GM18499 (cell line): ENCODE measurements around the gene CIB4.

Source experiments
- ATAC-seq: cut with Tn5 transposase; IDR thresholded peaks from one replicate; pipeline ENCODE4 v1.9.1; 2021; ENCODE audit warnings: moderate number of reproducible peaks; ENCODE audit not compliant: insufficient read depth, unreplicated experiment

The CIB4 gene

DNA sequence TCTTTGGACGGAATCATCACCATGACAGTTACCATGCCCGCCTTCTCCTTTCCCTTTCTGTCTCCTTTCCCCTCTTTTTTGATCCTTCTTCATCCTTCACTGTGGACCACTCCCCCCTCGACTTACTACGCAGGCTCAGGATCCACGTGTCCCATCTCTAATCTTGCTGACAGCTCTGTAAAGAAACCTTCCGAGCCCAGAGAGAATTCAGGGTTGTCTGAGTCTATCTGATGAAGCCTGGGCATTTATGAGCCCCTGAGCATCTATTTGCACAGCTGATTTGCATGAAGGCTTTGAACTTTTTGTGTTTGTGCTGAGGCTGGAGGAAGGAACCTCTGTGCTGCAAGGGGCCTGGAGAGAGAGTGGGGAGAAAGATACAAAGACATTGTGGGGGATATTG, 50.7 kb downstream of the CIB4 start:
- no peak for ATAC-seq

DNA sequence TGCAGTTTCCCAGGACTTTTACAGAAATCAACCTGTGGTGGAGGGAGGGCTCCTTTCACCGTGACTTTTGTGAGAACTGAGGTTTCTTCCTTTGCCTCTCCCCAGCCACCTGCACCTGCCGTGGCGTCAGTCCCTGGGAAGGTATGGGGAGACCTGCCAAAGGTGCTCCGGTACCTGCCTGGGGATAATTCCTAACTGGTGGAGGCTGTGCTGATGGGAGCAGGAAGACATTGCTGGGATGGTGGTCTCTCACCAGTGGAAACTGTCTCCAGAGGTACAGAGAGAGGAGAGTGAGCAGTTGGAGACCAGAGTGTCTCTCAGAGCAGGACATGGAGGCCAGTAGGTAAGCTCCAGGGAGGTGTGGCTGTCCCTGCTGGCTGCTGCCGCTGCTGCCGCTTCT, 52.6 kb downstream of the CIB4 start:
- no peak for ATAC-seq

DNA sequence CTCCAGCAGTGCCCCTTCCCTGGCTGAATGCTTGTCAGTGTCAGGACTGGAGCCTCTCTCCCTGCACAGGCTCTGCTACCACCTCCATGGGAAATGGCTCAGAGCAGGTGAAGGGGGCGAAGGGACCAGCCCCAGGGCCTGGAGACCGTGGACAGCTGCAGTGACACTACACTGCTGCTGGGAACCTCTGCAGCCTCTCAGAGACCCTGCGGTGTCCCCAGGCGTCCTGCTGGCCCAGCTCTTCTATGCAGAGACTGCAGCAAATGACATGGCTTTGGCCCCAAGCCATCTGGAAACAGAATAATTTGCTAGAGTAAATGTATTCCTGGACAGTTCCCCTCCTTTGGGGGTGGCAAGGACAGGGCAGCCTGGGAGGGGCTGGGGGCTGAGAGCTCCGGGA, 53.2 kb downstream of the CIB4 start:
- ATAC-seq: no peak

DNA sequence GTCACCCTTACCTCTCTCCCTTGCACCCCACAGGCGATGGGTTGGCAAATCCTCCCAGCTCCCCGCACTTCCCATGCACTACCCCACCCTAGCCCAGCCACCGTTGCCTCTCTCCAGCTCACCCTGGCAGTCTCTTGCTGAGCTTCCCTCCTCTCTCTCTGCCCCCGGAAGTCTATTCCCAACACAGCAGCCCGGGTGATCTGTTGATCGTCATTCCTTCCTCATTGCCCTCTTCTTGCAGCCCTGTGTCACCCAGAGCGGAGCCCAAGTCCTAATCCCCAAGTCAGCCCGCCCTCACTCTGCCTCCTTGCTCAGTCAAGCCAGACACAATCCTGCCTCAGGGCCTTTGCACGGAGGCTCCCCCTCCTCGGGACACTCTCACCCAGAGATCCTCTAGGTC, 55.2 kb downstream of the CIB4 start:
- ATAC-seq: no peak

DNA sequence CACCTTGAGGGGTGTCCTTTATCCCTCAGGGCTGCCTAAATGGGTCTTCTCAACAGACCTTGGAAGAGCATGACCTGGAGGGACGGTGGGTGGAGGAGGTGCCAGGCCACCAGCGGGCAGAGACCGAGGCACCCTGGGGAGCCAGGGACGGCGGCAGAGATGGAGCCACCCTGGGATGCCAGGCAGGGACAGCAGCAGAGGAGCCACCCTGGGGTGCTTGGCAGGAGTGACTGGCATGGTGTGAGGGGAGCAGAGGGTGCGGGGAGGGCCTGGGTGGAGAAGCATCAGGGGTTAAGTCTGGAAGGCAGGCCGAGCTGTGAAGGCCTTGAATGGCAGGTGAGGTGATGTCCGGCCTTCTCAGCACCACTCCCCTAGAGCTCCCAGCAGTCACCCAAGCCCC, 56.1 kb downstream of the CIB4 start:
- ATAC-seq: no peak

DNA sequence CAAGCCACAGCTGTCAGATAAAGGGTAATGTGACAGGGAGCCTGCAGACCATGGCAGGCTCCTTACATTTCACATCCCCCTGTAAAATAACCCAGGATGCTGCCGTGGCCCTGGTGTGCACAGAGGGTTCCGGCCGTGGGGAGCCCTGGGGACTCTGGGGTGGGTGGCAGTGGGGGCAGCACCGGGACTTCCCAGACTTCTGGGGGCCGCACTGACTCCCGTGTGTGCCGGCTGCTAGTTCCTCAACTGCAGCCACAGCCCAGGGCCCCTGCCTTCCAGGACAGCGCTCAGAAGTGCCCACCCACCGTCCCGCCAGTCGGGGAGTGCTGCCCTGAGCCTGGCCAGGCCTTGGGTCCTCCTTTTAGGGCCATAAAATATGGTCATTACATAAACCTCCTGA, 56.5 kb downstream of the CIB4 start:
- ATAC-seq: no peak

DNA sequence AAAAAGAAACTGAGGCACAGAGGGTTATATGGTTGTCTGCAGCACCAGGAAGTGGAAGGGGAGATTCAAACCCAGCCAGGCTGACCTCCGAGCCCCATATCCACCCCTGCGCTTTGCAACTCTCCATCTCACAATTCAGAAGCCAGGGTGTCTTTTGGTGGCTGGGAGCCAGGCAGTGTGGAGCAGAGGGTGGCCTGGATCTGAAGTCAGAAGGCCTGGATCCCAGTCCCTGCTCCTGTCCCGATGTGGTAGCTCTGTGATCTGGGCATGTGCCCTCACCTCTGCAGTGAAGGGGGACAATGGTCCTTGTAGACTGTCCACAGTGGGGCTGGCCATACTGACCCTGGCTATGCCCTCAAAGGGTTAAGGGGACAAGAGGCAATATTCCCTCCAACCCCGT, 57.0 kb downstream of the CIB4 start:
- ATAC-seq: no peak

DNA sequence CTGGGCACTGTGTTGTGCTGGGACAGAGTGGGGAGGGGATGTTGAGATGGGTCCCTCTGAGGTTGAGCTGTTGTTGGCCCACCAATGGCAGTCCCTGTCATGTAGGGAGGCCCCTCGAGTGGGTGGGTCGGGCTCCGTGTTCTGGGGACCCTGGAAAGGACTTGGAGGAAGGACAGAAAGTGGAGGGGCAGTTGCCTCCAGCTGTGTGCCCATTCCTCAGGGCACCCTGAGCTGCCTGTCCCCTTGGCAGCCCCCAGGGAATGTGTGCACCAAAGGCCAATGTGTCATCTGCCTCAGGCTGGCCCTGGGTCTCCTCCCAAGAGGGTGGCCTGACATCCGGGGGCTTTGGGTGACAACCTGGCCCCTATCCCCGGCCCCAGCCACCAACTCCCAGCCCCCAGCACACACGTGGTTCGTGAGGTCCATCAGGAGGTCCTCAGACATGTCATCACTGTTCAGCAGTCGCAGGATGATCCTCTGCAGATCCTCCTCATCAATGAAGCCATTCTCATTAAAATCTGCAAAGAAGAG, 57.7 kb downstream of the CIB4 start:
- ATAC-seq: no peak

DNA sequence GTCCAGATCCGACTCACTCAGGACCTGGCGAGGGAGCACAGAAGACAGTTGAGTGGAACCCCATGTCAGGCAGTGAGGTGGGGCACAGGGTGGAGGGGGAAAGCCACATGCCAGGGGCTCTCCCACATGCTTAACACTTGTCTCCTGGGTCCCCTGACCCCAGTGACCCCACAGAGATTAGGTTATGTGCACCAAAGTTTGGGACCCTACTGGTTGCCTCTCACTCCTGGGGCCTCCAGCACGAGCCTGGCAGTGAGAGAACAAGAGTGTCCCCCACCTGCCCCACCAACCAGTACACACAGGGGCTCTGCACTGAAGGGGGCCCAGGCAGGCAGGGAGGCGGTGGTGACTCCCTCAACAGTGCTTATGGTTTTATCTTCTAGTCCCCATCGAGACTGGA, 58.3 kb downstream of the CIB4 start:
- no peak for ATAC-seq

DNA sequence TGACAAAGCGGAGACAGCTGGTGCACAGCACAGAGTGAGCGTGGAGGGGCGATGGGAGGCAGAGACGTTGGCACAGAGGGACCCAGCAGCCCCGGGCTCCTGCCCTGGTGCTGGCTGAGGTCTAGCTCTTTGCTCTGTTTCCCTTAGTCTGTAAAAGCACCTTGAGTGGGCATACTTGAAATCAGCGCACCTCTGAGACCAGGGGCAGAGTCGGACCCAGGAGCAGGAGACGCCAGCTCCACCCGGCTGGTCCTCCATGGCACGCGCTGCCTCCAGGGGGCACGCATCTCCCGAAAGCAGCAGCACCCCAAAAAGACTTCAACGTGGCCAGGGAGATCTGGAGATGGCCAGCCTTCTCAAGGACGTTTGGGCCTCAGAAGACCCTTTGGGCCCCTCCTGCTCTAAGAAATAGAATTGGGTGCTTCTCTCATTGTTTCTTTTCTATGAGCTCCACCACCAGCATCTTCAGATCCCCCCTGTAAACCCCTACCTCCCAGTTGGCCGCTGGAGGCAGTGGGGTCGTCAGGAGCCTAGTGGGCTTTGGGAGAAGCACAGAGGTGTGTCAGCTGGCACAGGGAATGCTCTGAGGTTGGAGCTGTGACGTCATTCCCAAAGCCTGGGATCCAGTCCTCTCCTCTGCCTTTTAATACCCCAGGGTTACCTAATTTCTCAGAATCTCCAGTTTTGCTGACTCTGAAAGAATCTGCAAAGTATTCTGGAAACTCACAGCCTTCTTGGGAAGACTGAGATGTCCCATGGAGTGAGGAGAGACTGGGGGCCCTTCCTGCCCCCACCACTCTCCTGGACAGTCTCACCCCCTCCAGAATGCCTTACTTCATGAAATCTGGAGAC, 58.9 kb downstream of the CIB4 start:
- ATAC-seq: no peak

DNA sequence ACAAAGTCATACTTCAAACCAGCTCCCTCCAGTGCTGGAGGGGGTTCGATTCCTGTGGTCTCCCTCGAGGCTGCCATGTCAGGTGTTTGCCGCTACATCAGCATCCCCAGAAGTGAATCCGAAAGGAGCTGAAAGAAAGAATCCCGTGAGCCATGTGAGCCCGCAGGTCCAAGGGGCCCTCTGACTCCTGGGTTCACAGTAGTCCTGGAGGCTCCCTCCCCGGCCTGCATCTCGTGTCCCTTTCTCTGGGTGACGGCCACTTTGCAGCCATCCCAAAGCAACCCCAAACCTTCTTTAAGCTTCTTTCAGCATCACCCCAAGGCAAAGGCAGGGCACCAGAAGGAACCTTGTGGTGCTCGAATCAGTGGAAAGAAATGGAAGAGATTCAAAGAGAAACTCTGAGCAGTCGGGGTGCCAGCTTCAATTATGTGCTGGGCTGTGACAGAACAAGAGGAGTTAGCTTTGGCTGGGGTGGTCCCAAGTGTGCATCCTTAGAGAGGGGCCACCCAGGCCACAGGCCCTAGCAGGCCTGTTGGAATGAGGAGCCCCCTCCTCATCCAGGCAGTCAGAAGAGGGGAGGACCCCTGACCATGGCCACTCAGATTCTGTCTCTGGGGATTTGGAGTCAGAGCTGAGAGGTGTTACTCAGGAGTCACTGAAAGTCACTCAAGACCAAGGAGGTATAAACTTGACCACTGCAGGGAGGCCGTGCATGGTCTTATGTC, 59.7 kb downstream of the CIB4 start:
- ATAC-seq: no peak

DNA sequence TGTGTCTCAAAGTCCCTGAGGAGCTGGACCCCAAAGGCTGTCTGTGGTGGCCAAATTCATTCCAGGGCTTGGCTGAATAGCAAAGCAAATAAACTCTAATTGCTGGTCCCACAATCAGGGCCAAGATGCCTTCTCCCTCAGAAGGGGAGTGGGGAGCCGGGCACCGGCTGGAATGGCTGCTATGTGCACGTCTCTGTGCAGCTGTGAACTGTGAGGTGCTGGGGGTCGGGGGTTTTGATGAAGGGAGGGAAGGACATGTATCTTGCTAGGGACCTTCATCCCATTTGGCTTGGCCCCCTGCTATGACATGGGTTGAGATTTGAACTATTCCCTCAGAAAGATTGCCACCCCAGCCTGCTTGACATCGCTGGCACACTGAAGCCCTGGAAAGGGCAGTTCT, 60.4 kb downstream of the CIB4 start:
- no peak for ATAC-seq

DNA sequence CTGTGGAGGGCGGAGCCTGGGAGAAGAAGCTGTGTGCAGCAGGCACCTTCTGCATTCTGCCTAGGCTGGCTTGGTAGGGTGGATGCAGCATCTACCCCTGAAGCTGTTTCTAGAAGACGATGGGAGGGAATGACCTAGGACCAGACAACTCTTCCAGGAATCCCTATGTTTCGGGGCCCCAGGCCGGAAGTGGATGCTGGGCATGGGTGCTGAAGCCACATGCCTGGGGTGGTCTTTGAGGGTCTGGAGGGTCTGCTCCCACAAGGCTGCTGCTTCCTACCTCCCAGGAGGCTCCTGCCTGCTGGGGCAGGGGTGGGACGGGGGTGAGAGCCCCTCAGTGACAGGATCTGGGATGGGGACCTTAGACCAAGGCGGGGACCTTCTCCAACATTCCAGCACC, 61.0 kb downstream of the CIB4 start:
- no peak for ATAC-seq

DNA sequence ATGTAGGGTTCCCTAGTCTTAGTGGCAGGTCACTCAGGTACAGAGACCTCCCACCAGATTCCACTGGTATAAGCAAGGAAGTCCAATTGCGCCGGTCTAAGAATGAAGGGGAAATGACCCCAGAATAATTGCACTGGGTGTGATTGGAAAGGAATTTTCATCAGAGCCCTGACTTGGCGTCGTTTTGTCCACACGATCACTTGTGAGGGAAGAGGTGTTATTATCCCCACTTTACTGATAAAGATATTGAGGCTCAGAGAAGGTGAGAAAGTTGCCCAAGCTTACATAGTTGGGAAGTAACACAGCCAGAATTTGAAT, 61.5 kb downstream of the CIB4 start:
- no peak for ATAC-seq

DNA sequence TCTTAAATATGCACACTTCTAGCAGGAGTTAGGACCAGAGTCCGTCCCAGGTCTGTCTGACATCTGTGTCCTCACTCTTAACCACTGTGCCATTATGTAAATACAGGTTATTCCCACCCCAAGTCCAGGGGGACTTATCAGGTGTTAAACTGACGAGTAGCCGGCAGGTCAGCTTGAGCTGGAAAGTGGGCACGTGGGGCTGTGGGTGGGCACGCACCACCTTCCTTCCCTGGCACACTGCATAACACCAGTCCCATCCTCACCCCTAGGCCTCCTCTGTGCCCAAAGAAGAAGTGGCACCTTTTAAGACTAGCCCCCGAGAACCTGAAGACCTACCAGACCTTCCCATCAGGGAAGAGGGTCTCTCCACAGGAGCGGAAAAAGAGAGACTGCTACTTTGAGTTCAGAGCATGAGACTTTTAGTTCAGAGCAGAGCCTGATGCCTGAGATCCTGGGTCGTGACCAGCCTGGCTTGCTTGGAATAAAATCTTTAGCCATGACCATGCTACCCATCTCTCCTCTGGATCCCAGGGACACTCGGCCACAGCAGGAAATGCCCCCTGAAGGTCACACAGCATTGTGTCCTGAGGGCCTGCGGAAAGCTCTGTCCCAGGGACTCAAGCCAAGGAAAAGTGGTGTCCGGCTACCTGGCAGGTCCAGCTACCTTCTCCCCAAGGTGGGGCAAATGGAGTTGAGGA, 62.0 kb downstream of the CIB4 start:
- ATAC-seq: no peak

DNA sequence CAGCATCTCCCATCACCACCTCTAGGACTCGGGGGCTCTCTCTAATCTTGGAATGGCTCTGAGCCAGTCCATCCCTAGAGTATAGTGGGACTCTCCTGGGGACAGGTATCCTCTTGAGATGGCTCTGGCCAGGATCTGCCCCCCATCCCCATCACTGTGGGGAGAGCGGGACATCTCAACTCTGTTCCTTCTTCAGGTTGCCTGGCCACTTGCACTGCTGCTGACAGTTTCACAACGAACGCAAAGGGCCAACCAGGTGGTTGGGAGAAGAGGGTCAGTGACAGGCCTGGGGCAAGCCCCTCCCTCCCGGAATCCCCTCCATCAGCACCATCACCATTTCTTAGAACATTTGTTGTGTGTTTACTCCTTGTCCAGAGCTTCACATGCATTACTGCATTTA, 62.6 kb downstream of the CIB4 start:
- no peak for ATAC-seq

DNA sequence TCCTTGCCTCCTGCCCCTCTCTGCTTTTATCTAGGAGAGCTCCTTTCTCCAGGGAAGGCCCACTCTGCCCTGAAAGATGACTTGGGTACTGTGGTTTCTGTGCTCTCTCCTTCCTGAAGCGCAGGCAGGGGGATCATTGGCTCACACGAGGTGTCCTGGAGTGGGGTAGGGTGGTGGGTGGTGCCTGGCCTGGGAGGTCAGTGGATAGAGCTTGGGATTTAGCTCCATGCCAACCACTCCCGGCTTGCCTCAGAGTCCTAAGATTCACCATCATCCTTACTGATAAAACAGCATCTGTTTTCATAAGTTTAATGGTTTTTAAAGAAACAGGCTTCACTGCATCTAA, 63.1 kb downstream of the CIB4 start:
- no peak for ATAC-seq

DNA sequence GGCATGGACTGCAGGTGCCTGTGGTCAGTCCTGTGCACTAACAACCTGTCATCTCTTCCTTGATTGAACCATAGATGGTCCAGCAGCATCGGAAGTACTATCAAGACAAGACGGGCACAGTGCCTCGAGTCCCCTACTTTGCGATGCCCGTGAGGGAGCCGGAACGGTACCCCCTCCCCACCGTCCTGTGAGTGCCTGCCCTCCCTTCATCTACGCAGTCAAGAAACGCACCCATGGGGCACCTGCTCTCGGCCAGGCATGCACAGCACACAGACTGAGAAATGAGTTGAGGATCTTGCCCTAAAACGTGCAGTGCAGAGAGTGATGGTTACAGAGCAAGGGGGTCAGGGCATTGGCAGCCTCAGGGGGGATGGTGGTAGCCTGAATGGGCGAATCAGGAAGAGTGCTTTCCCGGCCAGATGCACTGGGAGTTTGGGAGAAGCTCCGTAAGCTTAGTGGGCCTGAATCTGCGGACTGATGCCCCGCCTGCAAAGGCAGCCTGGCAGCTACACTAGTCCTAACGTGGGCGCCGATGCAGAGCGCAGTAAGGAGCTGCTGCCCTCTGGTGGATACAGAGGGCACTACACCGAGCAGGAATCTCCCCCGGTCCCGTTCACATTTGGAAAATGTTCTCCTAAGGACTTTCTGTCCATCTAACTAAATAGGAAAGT, 63.6 kb downstream of the CIB4 start:
- ATAC-seq: no peak

DNA sequence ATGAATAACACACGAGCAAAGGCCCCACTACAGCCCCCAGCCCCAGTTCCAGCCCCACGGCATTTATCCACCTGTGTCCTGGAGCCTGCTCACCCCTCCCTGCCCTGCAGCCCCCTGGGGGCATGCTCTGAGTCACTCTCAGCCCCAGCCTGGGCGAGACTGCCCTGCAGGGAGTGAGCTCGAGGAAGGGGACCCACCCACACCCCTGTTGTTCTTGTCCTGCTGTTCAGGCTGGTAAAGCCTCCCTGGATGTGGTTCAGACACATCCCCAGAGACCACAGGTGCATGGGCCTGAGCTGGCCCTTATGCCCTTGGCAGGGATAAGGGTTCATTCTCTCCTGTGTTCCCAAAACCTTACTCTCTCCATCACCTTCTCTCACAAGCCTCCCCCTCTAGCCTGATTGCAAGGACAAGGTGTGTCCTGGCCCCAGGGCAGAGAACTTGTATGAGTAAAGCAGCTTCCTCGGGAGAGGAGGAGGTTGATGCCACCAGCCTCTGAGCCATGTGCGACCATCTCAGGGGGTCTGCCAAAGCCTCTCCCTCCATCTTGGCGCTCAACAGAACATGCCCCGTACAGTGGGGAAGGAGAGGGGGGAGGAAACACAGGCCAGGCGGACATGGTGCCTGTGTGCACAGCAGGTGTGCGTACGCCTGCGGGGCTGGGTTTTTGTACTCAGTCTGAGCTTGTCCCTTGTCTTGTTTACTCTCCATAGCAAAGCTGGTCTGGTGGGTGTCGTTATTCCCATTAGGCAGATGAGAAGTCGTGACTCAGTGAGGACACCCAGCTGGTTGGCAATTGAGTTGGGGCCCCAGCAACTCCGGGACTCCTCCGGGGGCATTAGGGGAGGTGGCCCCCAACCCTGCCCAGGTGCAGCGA, 64.4 kb downstream of the CIB4 start:
- no peak for ATAC-seq
